A549 (cell line): Measurements from ENCODE around the gene STAT5A. TPM values are rescaled to one million over a fixed set of nuclear protein-coding genes. Genes with fewer than 3 reads are reported as not detected.

Experiments
- ATAC-seq, 2 experiments: fragments of 200-7000 bp in 1 of 2; fragments of >200 bp in 1 of 2; cut with Nextera tagmentation in 1 of 2; cut with Tn5 transposase in 1 of 2; 3 replicates each; pipeline versions ENCODE4 v1.8.0 to v1.9.1; 2018 to 2020; ENCODE audit warnings: mild to moderate bottlenecking in 1 of 2, moderate library complexity in 1 of 2
- CTCF ChIA-PET: fragments of 300-600 bp; sonication (Branson Sonifier 250); formaldehyde crosslinking; extraction: SDS; loops from one replicate; lab custom pipeline; 2021; ENCODE audit warnings: antibody characterized with exemption, inconsistent platforms; lab: Yijun Ruan, JAX
- POLR2A ChIA-PET: fragments of 350-600 bp; formaldehyde crosslinking; extraction: SDS; loops from one replicate; lab custom pipeline; 2021; ENCODE audit warnings: antibody characterized with exemption, inconsistent platforms; lab: Yijun Ruan, JAX
- DNase-seq, 2 experiments: peaks; one replicate each; pipeline versions ENCODE4 v3.0.0 to v3.0.0-alpha.2; 2011 to 2016; ENCODE audit warnings: low read depth in 1 of 2, low spot score in 1 of 2
- FAIRE-seq: peaks from 2 replicates; lab custom pipeline; 2011; peaks lifted over from hg19 to GRCh38; lab: Jason Lieb, UNC
- H3K27ac ChIP-seq, 2 experiments: fragments of >200 bp; sonication (Bioruptor Twin); formaldehyde crosslinking; 3 replicates each; pipeline ENCODE4 v1.5.1; 2016 to 2017
- H3K4me1 ChIP-seq: fragments of >200 bp; sonication (Bioruptor Twin); formaldehyde crosslinking; 3 replicates; pipeline ENCODE4 v1.6.1; 2016
- H3K4me2 ChIP-seq: fragments of >200 bp; sonication (Bioruptor Twin); formaldehyde crosslinking; 3 replicates; pipeline ENCODE4 v1.6.1; 2016
- H3K4me3 ChIP-seq: fragments of >200 bp; sonication (Bioruptor Twin); formaldehyde crosslinking; 3 replicates; pipeline ENCODE4 v1.5.1; 2016
- H3K9me3 ChIP-seq: fragments of >200 bp; sonication (Bioruptor Twin); formaldehyde crosslinking; 3 replicates; pipeline ENCODE4 v1.6.1; 2016
- ATOH8 ChIP-seq: fragments of 250-450 bp; sonication (Bioruptor Pico); IDR thresholded peaks from 2 replicates; pipeline ENCODE4 v1.5.0; 2020; ENCODE audit warnings: low read depth, mild to moderate bottlenecking, moderate library complexity
- CBX2 ChIP-seq: fragments of 200-600 bp; sonication (generic); IDR thresholded peaks from 2 replicates; pipeline ENCODE4 v1.6.1; 2016; ENCODE audit warnings: low read depth, mild to moderate bottlenecking, borderline replicate concordance
- CEBPB ChIP-seq, 2 experiments: fragments of >200 bp in 1 of 2; sonication (Bioruptor Twin) in 1 of 2; formaldehyde crosslinking in 1 of 2; IDR thresholded peaks; 2 replicates each; pipeline ENCODE4 v1.6.1; 2012 to 2016
- CHD2 ChIP-seq: fragments of 150-350 bp; IDR thresholded peaks from 2 replicates; pipeline ENCODE4 v1.6.1; 2014; ENCODE audit warnings: low read length; ENCODE audit not compliant: partially characterized antibody
- E2F6 ChIP-seq: IDR thresholded peaks from 2 replicates; pipeline ENCODE4 v1.6.1; 2012; ENCODE audit warnings: low read depth, borderline replicate concordance
- EHF ChIP-seq: fragments of 250-450 bp; sonication (Bioruptor Pico); IDR thresholded peaks from 2 replicates; pipeline ENCODE4 v1.5.0; 2020; ENCODE audit warnings: mild to moderate bottlenecking
- ESRRA ChIP-seq: fragments of 150-350 bp; IDR thresholded peaks from 2 replicates; pipeline ENCODE4 v1.6.1; 2014; ENCODE audit warnings: mild to moderate bottlenecking, low read length, borderline replicate concordance
- KDM5A ChIP-seq: fragments of 200-600 bp; sonication (generic); IDR thresholded peaks from 2 replicates; pipeline ENCODE4 v1.6.1; 2016; ENCODE audit warnings: antibody characterized with exemption, mild to moderate bottlenecking
- MAFK ChIP-seq: fragments of 450-650 bp; IDR thresholded peaks from 2 replicates; pipeline ENCODE4 v1.6.1; 2014; ENCODE audit not compliant: partially characterized antibody
- NFE2L2 ChIP-seq: fragments of 150-350 bp; conservative IDR thresholded peaks from 2 replicates; pipeline ENCODE4 v1.6.1; 2014; ENCODE audit warnings: low read length
- NPAS2 ChIP-seq: fragments of 250-450 bp; sonication (Bioruptor Pico); IDR thresholded peaks from 2 replicates; pipeline ENCODE4 v1.8.0; 2022; ENCODE audit warnings: mild to moderate bottlenecking, moderate library complexity, borderline replicate concordance
- NR3C1 ChIP-seq: fragments of >200 bp; sonication (Bioruptor Twin); formaldehyde crosslinking; IDR thresholded peaks from 3 replicates; pipeline ENCODE4 v1.6.1; 2017
- POLR2A ChIP-seq: IDR thresholded peaks from 2 replicates; pipeline ENCODE4 v1.6.1; 2012; ENCODE audit warnings: mild to moderate bottlenecking, low read length
- POLR2AphosphoS2 ChIP-seq: conservative IDR thresholded peaks from 2 replicates; pipeline ENCODE4 v1.6.1; 2012; ENCODE audit warnings: low read length, improper control_type of control experiment, inconsistent platforms
- RAD21 ChIP-seq, 2 experiments: fragments of >200 bp in 1 of 2; sonication (Bioruptor Twin) in 1 of 2; formaldehyde crosslinking in 1 of 2; IDR thresholded peaks in 1 of 2; conservative IDR thresholded peaks in 1 of 2; 2 replicates in 1 of 2; 3 replicates in 1 of 2; pipeline ENCODE4 v1.6.1; 2012 to 2018; ENCODE audit warnings: inconsistent platforms in 1 of 2
- RARB ChIP-seq: fragments of 250-450 bp; sonication (Bioruptor Pico); IDR thresholded peaks from 2 replicates; pipeline ENCODE4 v1.8.0; 2021; ENCODE audit warnings: mild to moderate bottlenecking, moderate library complexity
- RFX5 ChIP-seq: fragments of 450-650 bp; IDR thresholded peaks from 2 replicates; pipeline ENCODE4 v1.7.1; 2014; ENCODE audit warnings: antibody characterized with exemption, mild to moderate bottlenecking, moderate library complexity
- RNF2 ChIP-seq: fragments of 200-600 bp; sonication (generic); IDR thresholded peaks from 2 replicates; pipeline ENCODE4 v1.6.1; 2016; ENCODE audit warnings: low read depth, mild to moderate bottlenecking, antibody characterized with exemption, moderate library complexity, borderline replicate concordance
- SREBF2 ChIP-seq: fragments of 450-650 bp; IDR thresholded peaks from 2 replicates; pipeline ENCODE4 v1.6.1; 2014; ENCODE audit warnings: mild to moderate bottlenecking, moderate library complexity
- TP53 ChIP-seq: fragments of 250-450 bp; sonication (Bioruptor Pico); IDR thresholded peaks from 2 replicates; pipeline ENCODE4 v1.5.0; 2021; ENCODE audit warnings: mild to moderate bottlenecking, moderate library complexity
- ZC3H11A ChIP-seq: fragments of 450-650 bp; IDR thresholded peaks from 2 replicates; pipeline ENCODE4 v1.6.1; 2014; ENCODE audit warnings: antibody characterized with exemption, mild to moderate bottlenecking
- ZFP36 ChIP-seq: fragments of 450-650 bp; IDR thresholded peaks from 2 replicates; pipeline ENCODE4 v1.6.1; 2014; ENCODE audit warnings: borderline replicate concordance; ENCODE audit not compliant: partially characterized antibody
- WGBS: methylation state at CpG from one replicate; pipeline ENCODE4 v1.1.6; 2017; ENCODE audit errors: missing lambda C conversion rate; 5-methylcytosine and 5-hydroxymethylcytosine counted together
- polyA plus RNA-seq, 4 experiments: library from polyadenylated mRNA; depleted of rRNA in 3 of 4; stranded (reverse); fragments of >200 nt; fragmentation: RNase III in 1 of 4; extraction: RNeasy Plus Mini Kit Qiagen cat#74134 plus additional on column Dnase treatment in 1 of 4; gene quantifications; 2 replicates in 3 of 4; 3 replicates in 1 of 4; pipeline ENCODE4 v1.2.3, GENCODE V29; 2011 to 2017
- TF ChIP-seq, protein P1 (sequence below): IDR thresholded peaks from 2 replicates; pipeline ENCODE4 v1.6.1; 2012
- TF ChIP-seq, protein P2 (sequence below): fragments of >200 bp; sonication (Bioruptor Twin); formaldehyde crosslinking; IDR thresholded peaks from 3 replicates; pipeline ENCODE4 v1.6.1; 2016
- TF ChIP-seq, protein P3 (sequence below): IDR thresholded peaks from 2 replicates; pipeline ENCODE4 v1.6.1; 2012

The STAT5A gene
- polyA plus RNA-seq, 2 of the 4 experiments (the other 2 are of a cell fraction) = 2.2 to 4.0 TPM

GRCh38 chr17:42284566-42284965, 3.7 kb upstream of the STAT5A start:
- TF ChIP-seq NR3C1 (no peak), TP53 (CRISPR knock-in tag) (no peak), ZFP36 (no peak), NFE2L2 (no peak), RNF2 (no peak), MAFK (no peak), NPAS2 (CRISPR knock-in tag) (no peak), SREBF2 (no peak), POLR2AphosphoS2 (no peak), CHD2 (no peak), POLR2A (no peak), ZC3H11A (no peak), EHF (CRISPR knock-in tag) (no peak)
- peaks cover 12% of the 10 kb centered on the region for H3K4me1 ChIP-seq
- DNase-seq = no peak
- H3K27ac ChIP-seq = no peak overlapping the region
- WGBS = 84% methylated on average over 7 of the region's 7 CpGs
- no peak for ATAC-seq
- ChIA-PET POLR2A (no interaction called here), CTCF (interaction anchor here (0.7 to 3.5 kb wide), 7 partner anchors 10 to 243 kb away, joined by 3 to 12 read pairs (median 5); no protein-coding TSS in a partner anchor)
- H3K9me3 ChIP-seq = no peaks in the 10 kb centered on the region
- FAIRE-seq = no peak
- no peak overlapping the region for H3K4me2 ChIP-seq
- H3K4me3 ChIP-seq = no peak overlapping the region

DNA sequence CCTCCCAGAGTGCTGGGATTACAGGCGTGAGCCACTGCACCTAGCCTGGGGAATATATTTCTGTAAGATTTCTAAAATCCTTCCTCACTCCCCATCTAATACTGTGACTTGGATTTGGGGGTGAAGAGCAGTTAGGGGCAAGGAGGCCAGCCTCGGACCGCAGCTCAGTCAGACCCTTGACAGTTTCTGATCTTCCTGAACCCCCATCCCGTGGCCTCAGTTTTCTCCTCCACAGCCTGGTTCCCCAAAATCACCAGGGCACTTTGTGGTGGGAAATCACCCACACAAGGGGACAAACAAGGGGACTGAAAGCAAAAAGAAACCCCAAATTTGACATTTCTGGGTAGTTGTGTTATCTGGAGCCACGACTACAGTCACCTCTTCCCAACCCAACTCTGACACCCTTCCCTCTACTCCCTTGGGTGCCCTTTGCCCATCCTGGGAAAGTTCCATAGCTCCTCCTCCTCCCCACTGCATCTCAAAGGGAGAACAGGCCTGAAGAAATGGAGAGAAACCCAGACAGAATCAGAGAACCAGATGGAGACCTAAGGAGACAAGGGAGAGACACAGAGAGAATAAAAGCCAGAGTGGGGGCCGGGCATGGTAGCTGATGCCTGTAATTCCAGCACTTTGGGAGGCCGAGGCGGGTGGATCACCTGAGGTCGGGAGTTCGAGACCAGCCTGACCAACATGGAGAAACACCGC, 2.8 kb upstream of the STAT5A start:
- ATAC-seq (no peak), FAIRE-seq (no peak), DNase-seq (no peak)
- H3K4me2 ChIP-seq = no peak overlapping the region
- no peaks in the 10 kb centered on the region for H3K9me3 ChIP-seq
- peaks cover 12% of the 10 kb centered on the region for H3K4me1 ChIP-seq
- ChIA-PET CTCF (interaction anchor here (0.6 to 3.5 kb wide), 9 partner anchors 8 to 250 kb away, joined by 3 to 12 read pairs (median 3); partner anchors contain the start of gene NAGLU), POLR2A (no interaction called here)
- no peak for TF ChIP-seq E2F6
- TF ChIP-seq KDM5A = no peak
- no peak for TF ChIP-seq ESRRA
- TF ChIP-seq, protein P1, sequence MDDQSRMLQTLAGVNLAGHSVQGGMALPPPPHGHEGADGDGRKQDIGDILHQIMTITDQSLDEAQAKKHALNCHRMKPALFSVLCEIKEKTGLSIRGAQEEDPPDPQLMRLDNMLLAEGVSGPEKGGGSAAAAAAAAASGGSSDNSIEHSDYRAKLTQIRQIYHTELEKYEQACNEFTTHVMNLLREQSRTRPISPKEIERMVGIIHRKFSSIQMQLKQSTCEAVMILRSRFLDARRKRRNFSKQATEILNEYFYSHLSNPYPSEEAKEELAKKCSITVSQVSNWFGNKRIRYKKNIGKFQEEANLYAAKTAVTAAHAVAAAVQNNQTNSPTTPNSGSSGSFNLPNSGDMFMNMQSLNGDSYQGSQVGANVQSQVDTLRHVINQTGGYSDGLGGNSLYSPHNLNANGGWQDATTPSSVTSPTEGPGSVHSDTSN = no peak
- TF ChIP-seq RARB (CRISPR knock-in tag) = no peak
- TF ChIP-seq RAD21 (conservative IDR thresholded peaks at IDR 0.05 in 1 of 2, IDR thresholded peaks at IDR 0.05 in 1 of 2) = no peak
- no peak for TF ChIP-seq ATOH8 (CRISPR knock-in tag)
- TF ChIP-seq, protein P2, sequence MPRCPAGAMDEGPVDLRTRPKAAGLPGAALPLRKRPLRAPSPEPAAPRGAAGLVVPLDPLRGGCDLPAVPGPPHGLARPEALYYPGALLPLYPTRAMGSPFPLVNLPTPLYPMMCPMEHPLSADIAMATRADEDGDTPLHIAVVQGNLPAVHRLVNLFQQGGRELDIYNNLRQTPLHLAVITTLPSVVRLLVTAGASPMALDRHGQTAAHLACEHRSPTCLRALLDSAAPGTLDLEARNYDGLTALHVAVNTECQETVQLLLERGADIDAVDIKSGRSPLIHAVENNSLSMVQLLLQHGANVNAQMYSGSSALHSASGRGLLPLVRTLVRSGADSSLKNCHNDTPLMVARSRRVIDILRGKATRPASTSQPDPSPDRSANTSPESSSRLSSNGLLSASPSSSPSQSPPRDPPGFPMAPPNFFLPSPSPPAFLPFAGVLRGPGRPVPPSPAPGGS = no peak
- no peak for TF ChIP-seq RFX5
- no peak for TF ChIP-seq CEBPB (IDR thresholded peaks at IDR 0.05)
- TF ChIP-seq, protein P3, sequence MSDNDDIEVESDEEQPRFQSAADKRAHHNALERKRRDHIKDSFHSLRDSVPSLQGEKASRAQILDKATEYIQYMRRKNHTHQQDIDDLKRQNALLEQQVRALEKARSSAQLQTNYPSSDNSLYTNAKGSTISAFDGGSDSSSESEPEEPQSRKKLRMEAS = no peak
- no peak for TF ChIP-seq CBX2
- no peak overlapping the region for H3K27ac ChIP-seq
- WGBS = 86% methylated on average over 11 of the region's 11 CpGs
- no peak overlapping the region for H3K4me3 ChIP-seq
